A549 (cell line): ENCODE measurements around the gene ELOVL5.
"Not testable (repeated sequence)": the region's sequence is repeated elsewhere in the genome, so short reads cannot be mapped to it uniquely, and the experiment has no call there.

Source experiments
- CEBPB ChIP-seq, 2 experiments: fragments of >200 bp in 1 of 2; sonication (Bioruptor Twin) in 1 of 2; formaldehyde crosslinking in 1 of 2; IDR thresholded peaks; 2 replicates each; pipeline ENCODE4 v1.6.1; 2012 to 2016
- CTCF ChIP-seq: fragments of >200 bp; sonication (Bioruptor Twin); formaldehyde crosslinking; IDR thresholded peaks from 3 replicates; pipeline ENCODE4 v1.5.1; 2016
- ELK1 ChIP-seq: fragments of 150-350 bp; IDR thresholded peaks from 2 replicates; pipeline ENCODE4 v1.6.1; 2014; ENCODE audit warnings: low read depth, mild to moderate bottlenecking, low read length
- HDAC2 ChIP-seq: fragments of 200-600 bp; sonication (generic); IDR thresholded peaks from 2 replicates; pipeline ENCODE4 v1.6.1; 2016
- KDM5A ChIP-seq: fragments of 200-600 bp; sonication (generic); IDR thresholded peaks from 2 replicates; pipeline ENCODE4 v1.6.1; 2016; ENCODE audit warnings: antibody characterized with exemption, mild to moderate bottlenecking
- MAX ChIP-seq: IDR thresholded peaks from 2 replicates; pipeline ENCODE4 v1.6.1; 2012
- POLR2AphosphoS2 ChIP-seq: conservative IDR thresholded peaks from 2 replicates; pipeline ENCODE4 v1.6.1; 2012; ENCODE audit warnings: low read length, improper control_type of control experiment, inconsistent platforms
- RAD21 ChIP-seq, 2 experiments: fragments of >200 bp in 1 of 2; sonication (Bioruptor Twin) in 1 of 2; formaldehyde crosslinking in 1 of 2; IDR thresholded peaks in 1 of 2; conservative IDR thresholded peaks in 1 of 2; 2 replicates in 1 of 2; 3 replicates in 1 of 2; pipeline ENCODE4 v1.6.1; 2012 to 2018; ENCODE audit warnings: inconsistent platforms in 1 of 2

GRCh38 chr6:53388615-53389014 is 39.9 kb upstream of the ELOVL5 start:
- not testable (repeated sequence) for TF ChIP-seq KDM5A; RAD21 (conservative IDR thresholded peaks at IDR 0.05 in 1 of 2, IDR thresholded peaks at IDR 0.05 in 1 of 2); HDAC2; CTCF; CEBPB (IDR thresholded peaks at IDR 0.05); POLR2AphosphoS2; ELK1; MAX
